Keratinocyte (primary cell): ENCODE data around the gene MST1.

ENCODE experiments used
- EZH2 ChIP-seq: IDR thresholded peaks from one replicate; pipeline ENCODE4 v1.6.1; 2012; ENCODE audit warnings: inconsistent platforms, mild to moderate bottlenecking, low read length, moderate library complexity
- TF ChIP-seq, protein P1 (sequence below), 3 experiments: IDR thresholded peaks in 1 of 3; conservative IDR thresholded peaks in 1 of 3; optimal IDR thresholded peaks in 1 of 3; 2 replicates in 2 of 3; 3 replicates in 1 of 3; pipeline versions ENCODE3 to v1.5.1; 2011; ENCODE audit warnings: low read length in 3 of 3, mild to moderate bottlenecking in 3 of 3, moderate library complexity in 2 of 3, control low read depth in 1 of 3, inconsistent platforms in 1 of 3; ENCODE audit not compliant: insufficient read depth in 2 of 3; ENCODE audit errors: extremely low read depth in 1 of 3

DNA sequence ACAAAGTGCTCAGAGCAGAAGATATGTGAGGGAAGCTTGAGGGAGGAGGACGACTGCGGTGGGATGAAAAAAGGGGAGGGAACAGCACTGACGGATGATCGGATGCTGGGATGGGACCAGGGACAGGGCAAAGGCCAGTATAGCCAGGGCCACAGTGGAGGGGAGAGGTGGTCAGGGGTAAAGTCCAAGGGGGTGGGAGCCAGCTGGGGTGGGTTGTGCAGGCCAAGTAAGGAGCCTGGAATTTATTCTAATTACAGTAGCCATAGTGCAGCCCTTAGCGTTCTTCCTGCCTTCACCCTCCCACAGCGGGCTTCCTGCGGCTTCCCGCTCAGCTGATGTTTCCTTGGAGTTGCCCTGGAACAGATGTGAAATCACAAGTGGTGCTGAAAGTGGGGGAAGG is 22.7 kb downstream of the MST1 start:
- TF ChIP-seq, protein P1, sequence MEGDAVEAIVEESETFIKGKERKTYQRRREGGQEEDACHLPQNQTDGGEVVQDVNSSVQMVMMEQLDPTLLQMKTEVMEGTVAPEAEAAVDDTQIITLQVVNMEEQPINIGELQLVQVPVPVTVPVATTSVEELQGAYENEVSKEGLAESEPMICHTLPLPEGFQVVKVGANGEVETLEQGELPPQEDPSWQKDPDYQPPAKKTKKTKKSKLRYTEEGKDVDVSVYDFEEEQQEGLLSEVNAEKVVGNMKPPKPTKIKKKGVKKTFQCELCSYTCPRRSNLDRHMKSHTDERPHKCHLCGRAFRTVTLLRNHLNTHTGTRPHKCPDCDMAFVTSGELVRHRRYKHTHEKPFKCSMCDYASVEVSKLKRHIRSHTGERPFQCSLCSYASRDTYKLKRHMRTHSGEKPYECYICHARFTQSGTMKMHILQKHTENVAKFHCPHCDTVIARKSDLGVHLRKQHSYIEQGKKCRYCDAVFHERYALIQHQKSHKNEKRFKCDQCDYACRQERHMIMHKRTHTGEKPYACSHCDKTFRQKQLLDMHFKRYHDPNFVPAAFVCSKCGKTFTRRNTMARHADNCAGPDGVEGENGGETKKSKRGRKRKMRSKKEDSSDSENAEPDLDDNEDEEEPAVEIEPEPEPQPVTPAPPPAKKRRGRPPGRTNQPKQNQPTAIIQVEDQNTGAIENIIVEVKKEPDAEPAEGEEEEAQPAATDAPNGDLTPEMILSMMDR (optimal IDR thresholded peaks at IDR 0.05 in 1 of 3, IDR thresholded peaks at IDR 0.05 in 1 of 3, conservative IDR thresholded peaks at IDR 0.05 in 1 of 3; ENCODE audit: extremely low read depth in 1 of 3, insufficient read depth in 2 of 3, low read length in 3 of 3) = no peak
- TF ChIP-seq EZH2 = no peak
